Measurements from ENCODE around the gene OBP2B. TPM values are rescaled to one million over a fixed set of nuclear protein-coding genes. Genes with fewer than 3 reads are reported as not detected.

The OBP2B gene
- total and polyA plus RNA-seq, 7 donors = not detected

DNA sequence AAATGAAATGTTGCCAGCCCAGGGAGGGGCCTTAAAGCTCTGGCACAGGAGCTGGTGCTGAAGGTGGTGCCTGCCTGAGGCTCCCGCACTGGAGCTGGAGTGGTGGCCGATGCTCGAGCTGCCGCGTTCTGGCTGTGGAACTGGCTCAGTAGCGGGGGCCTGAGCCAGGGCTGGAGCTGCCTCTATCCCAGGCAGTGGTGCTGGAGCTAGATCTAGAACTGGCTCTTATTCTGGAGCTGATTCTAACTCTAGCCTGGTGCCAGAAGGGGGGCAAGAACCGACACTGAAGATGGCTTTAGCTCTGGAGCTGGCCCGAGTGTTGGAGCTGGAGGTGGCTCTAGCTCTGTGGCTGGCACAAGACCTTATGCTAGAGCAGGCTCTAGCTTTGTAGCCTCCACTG is 19.2 kb downstream of the OBP2B start:
- Histone ChIP-seq H3K36me3 (no peaks in the 10 kb centered on the region), H3K27ac (no peak overlapping the region), H3K4me1 (peaks cover 0 to 2% (median 1%) of the 10 kb centered on the region in 4 donors), H3K4me3 (no peak overlapping the region), H3K27me3 (peaks cover 0 to 22% (median 8%) of the 10 kb centered on the region in 3 donors), H3K9me3 (no peaks in the 10 kb centered on the region)
- no peak for DNase-seq
- no peak for TF ChIP-seq POLR2A (IDR thresholded peaks at IDR 0.05)
- no peak for TF ChIP-seq POLR2AphosphoS5 (IDR thresholded peaks at IDR 0.05)
- no peak for TF ChIP-seq EP300 (IDR thresholded peaks at IDR 0.05)
- TF ChIP-seq, protein P1, sequence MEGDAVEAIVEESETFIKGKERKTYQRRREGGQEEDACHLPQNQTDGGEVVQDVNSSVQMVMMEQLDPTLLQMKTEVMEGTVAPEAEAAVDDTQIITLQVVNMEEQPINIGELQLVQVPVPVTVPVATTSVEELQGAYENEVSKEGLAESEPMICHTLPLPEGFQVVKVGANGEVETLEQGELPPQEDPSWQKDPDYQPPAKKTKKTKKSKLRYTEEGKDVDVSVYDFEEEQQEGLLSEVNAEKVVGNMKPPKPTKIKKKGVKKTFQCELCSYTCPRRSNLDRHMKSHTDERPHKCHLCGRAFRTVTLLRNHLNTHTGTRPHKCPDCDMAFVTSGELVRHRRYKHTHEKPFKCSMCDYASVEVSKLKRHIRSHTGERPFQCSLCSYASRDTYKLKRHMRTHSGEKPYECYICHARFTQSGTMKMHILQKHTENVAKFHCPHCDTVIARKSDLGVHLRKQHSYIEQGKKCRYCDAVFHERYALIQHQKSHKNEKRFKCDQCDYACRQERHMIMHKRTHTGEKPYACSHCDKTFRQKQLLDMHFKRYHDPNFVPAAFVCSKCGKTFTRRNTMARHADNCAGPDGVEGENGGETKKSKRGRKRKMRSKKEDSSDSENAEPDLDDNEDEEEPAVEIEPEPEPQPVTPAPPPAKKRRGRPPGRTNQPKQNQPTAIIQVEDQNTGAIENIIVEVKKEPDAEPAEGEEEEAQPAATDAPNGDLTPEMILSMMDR (IDR thresholded peaks at IDR 0.05) = no peak
- intact Hi-C loops (cut with DNase I) = no loop called here
- WGBS, 2 donors = 85 to 92% methylated on average over 8 of the region's 8 CpGs

DNA sequence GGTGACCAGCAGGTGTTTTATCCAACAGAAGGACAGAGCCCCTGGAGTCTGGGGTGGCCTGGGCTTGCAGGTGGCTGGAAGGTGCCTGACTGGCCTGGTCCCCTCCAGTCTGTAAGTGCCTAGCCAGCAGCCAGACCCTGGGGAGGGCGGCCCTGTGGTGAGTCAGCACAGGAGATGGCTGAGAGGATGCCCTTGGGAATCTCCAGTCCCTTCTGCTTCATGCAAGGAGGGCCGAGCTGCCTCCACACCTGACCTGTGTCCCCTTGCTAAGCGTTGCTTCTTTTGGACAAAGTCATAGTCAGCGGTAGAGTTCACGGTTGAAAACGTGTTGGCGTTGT is 20.2 kb downstream of the OBP2B start:
- intact Hi-C loops (cut with DNase I) = no loop called here
- peaks cover 0 to 5% (median 2%) of the 10 kb centered on the region in 4 donors for H3K4me1 ChIP-seq
- WGBS, 2 donors = 88 to 89% methylated on average over 7 of the region's 7 CpGs
- no peaks in the 10 kb centered on the region for H3K36me3 ChIP-seq
- no peak overlapping the region for H3K4me3 ChIP-seq
- H3K27ac ChIP-seq = no peak overlapping the region
- peaks cover 0 to 28% (median 8%) of the 10 kb centered on the region in 3 donors for H3K27me3 ChIP-seq
- TF ChIP-seq POLR2A (IDR thresholded peaks at IDR 0.05) (no peak), EP300 (IDR thresholded peaks at IDR 0.05) (no peak), POLR2AphosphoS5 (IDR thresholded peaks at IDR 0.05) (no peak)
- TF ChIP-seq, protein P1 (IDR thresholded peaks at IDR 0.05) = no peak
- no peaks in the 10 kb centered on the region for H3K9me3 ChIP-seq
- peak; percentile 44 for DNase-seq

DNA sequence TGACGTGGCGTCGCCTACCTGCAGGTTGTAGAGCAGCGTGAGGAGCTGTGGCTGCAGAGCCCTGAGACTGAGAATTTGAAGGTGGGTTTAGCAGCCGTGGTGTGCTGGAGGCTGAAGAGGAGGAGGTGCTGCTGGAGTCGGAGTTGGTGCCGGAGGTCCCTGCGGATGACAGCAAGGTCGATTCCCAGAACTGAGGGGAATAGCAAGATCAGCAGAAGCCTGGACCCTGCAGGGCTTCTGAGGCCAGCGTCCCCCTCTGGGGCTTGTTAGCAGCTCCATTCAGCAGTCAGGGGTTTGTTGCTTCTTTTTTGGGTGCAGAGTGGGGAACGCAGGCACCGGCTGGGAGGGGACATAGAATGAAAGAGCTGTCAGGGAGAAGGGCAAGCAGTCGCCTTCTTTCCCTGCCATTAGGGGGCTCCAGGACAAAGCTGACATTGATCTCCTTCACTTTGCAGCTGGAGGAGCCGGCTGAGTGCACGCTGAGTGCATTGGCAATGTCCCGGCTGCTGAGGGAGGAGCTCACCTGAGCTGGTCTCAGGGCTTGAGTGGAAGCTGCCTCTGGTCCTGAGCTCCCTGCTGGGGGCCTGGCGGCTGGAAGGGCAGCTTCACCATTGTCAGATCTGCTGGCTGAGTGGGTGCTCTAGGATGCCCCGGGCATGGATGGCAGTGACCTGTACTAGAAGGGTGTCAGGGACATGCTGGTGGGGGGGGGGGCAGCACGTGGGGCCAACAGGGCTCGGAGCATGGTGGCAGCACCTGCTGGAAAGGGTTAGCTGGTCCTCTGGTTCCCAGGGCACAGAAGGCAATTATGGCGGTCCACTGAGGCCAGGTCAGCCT is 20.8 kb downstream of the OBP2B start:
- Histone ChIP-seq H3K9me3 (no peaks in the 10 kb centered on the region), H3K27me3 (peaks cover 0 to 29% (median 8%) of the 10 kb centered on the region in 3 donors), H3K27ac (no peak overlapping the region), H3K4me1 (peaks cover 0 to 5% (median 2%) of the 10 kb centered on the region in 4 donors), H3K36me3 (no peaks in the 10 kb centered on the region), H3K4me3 (no peak overlapping the region)
- DNase-seq = peak; percentile 40
- 48 to 49% methylated on average over 21 of the region's 21 CpGs for WGBS, 2 donors
- TF ChIP-seq POLR2AphosphoS5 (IDR thresholded peaks at IDR 0.05) (no peak), EP300 (IDR thresholded peaks at IDR 0.05) (no peak), POLR2A (IDR thresholded peaks at IDR 0.05) (no peak)
- TF ChIP-seq, protein P1 (IDR thresholded peaks at IDR 0.05) = no peak
- intact Hi-C loops (cut with DNase I) = no loop called here

DNA sequence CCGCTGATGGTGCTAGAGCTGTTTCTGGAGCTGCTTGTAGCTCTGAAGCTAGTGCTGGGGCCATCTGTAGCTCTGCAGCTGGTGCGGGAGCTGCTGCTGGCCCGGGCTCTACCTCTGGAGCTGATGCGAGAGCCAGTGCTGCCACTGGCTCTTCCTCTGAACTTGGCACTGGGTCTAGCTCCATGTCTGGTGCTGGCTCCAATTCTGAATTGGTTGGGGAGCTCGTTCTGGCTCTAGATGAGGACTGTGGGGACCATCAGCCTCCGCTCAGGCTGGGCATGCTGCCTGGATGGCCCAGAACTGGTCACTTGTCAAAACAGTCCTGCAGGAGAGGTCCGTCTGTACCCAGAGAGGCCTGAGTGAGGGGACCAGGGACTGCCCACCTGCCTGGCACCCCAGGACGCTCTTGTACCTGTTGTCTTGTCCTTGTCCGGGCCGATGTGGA is 21.5 kb downstream of the OBP2B start:
- H3K4me1 ChIP-seq = peaks cover 0 to 5% (median 2%) of the 10 kb centered on the region in 4 donors
- intact Hi-C loops (cut with DNase I) = no loop called here
- 90 to 91% methylated on average over 10 of the region's 10 CpGs for WGBS, 2 donors
- H3K36me3 ChIP-seq = no peaks in the 10 kb centered on the region
- DNase-seq = peak; percentile 36
- no peaks in the 10 kb centered on the region for H3K9me3 ChIP-seq
- no peak overlapping the region for H3K4me3 ChIP-seq
- H3K27ac ChIP-seq = no peak overlapping the region
- H3K27me3 ChIP-seq = peaks cover 0 to 32% (median 8%) of the 10 kb centered on the region in 3 donors
- TF ChIP-seq, protein P1 (IDR thresholded peaks at IDR 0.05) = no peak

Measured in sigmoid colon (tissue), 7 donors.